Activated CD4-positive, CD25-positive, alpha-beta regulatory T cell treated with anti-CD3 and anti-CD28 coated beads, Interleukin-2, amount 50 U/mL, for 24 hours (primary cell): Measurements from ENCODE around the gene BTG4.
A peak's percentile ranks its signal among the peaks of the same experiment; 100 is the strongest.

ENCODE experiments used
- ATAC-seq, 2 donors: fragments of 150-1000 bp; cut with Tn5 transposase; one replicate each; pipeline ENCODE4 v1.10.0; 2021; ENCODE audit warnings: mild to moderate bottlenecking in 1 of 2, moderate library complexity in 1 of 2

The BTG4 gene

DNA sequence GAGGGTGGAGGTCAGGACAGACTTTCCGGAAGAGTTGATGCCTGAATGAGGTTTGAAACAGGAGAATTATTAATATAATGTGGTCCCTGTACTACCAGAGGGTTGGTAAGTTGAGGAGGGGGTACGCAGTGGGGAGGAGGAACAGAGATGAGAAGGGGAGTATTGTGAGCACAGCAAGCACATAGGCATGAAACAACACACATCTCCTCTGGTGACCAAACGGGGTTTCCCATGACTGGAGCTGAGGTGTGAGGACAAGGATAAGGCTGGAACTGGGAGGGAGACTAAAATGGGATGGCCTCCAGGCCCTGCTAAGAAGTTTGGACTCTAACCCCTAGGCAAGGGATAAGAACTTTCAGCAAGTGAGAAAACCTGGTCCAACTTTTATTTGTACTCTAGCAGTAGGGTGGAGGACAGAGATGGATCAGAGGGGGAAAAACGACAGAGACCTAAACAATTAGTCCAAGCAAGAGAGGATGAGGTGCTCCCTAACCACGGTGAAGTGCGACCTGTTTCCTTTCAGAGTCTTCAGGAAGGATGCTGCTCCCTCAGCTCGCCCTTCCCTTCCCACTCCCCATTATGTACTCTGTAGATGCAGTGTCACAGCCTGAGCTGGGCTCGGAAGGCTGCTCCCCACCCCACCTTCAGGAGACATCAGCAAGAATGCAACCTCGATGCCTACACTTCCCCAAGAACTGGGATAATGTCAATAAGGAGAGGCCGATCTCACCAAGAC, 59.2 kb downstream of the BTG4 start:
- no peak for ATAC-seq

DNA sequence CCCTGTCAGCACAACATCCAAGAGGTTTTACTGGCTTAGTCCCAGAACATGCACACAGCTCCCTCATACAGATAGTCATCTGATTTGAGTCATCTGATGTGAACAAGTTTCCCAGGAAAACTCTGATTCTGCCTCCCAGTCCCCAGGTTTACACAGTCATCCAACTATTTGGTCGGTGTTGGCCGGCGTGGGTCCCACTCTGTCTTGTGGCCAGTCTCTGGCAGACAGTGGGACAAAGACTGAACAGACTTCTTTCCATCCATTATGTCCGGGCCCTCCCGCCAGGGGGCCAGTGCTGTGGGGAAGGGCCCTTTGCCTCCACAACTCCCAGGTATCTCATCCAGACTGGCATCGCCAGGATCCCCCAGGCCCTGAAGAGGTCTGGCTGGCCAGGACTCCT, 60.0 kb downstream of the BTG4 start:
- ATAC-seq, result no peak

- no peak for ATAC-seq
Measured at GRCh38 chr11:111450480-111451320, 61.5 kb downstream of the BTG4 start.

- ATAC-seq, result no peak
Measured at GRCh38 chr11:111449696-111450479, 62.3 kb downstream of the BTG4 start.

- ATAC-seq, result no peak
Measured at GRCh38 chr11:111448831-111449557, 63.2 kb downstream of the BTG4 start.

DNA sequence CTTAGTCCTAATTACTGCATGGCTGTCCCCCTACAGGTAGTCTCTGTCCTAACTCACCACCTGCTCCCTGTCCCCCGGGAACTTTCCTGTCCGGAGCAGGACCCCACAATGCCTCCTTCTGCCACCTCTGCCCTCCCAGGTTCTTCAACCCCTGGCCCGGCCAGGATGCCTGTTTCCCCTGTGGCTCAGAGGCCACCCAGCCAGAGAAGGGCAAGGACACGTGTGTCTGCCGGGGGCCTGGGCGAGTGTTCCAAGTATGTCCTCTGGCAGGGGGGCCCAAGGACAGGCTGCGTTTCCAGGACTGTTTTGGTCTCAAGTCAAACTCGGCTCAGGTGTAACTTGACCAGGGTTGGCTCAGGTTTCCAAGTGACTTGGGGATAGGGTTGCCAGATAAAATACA, 63.8 kb downstream of the BTG4 start:
- no peak for ATAC-seq

DNA sequence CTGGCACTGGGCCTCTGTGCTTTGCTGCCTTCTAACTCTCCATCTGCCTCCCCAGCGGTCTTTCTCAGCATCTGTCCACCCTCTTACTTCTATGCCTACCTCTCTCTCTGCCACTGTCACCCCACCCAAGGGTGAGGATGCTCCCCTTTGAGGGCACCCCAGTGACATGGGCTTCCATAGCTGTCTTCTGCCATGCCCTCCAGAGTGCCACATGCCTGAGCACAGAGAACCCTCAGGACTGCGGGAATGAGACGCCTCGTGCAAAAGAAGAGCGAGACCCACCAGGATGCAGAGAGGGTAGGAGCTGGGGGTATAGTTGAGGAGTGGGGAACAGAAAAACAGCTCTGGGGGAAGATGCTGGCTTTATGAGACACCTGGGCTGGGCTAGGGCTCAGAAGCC, 64.3 kb downstream of the BTG4 start:
- no peak for ATAC-seq

DNA sequence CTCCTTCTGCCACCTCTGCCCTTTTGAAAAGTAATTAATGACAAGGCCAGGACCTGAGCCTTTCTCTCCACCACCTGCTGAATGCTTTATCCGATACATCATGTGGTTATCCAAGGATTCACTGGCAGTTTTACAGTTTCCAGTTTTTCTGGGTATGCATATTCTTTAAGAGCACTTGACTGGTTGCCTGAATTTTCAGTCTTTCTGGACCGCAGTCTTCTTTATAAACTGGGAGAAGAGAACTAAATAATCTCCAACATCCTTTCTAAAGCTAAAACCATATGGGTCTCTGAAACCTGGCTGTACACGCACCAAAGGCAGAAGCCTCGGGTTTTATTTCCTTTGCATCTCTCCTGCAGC, 65.1 kb downstream of the BTG4 start:
- no peak for ATAC-seq

DNA sequence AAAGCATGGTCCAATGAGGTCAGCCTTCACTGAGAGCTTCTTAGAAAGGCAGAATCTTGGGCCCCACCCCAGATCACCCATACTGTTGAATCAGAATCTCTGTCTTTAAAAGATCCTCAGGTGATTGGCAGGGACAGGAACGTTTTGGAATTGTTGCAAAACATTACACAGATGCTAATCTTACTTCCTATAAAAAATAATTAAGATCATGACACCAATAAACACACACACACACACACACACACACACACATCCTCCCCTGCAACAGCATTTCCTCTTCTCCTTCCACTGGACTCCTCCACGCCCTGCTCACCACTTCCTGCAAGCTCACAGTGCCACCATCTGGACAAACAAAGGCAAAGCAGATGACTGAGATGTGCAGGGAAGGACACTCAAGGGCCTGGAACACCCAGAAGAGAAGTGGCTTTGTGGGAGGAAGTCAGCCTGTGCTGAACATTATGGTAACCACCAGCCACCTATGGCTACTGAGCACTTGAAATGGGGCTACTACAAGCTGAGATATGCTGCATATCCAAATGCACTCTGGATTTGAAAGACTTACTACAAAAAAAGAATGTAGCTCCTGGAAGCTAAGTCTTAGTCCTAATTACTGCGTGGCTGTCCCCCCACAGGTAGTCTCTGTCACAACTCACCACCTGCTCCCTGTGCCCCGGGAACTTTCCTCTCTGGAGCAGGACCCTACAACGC, 65.6 kb downstream of the BTG4 start:
- peak; percentile 87 to 88 for ATAC-seq

- ATAC-seq, result no peak
Measured at GRCh38 chr11:111445586-111445985, 66.6 kb downstream of the BTG4 start.
